Measurements from ENCODE around the gene MDFI.

DNA sequence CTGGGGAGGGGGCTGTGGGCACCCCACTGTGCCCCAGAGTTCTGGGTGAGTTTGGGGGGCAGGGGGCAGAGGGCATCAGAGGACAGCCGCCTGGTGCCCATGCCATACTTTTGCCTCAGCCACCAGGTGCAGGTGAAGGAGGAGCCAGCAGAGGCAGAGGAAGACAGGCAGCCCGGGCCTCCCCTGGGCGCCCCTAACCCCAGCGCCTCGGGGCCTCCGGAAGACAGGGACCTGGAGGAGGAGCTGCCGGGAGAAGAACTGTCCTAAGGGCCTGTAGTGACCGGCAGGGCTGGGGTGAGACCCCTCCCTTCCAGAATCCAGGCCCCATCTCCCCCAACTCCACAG lies 39.6 kb upstream of the MDFI start:
- TF ChIP-seq, protein P1, sequence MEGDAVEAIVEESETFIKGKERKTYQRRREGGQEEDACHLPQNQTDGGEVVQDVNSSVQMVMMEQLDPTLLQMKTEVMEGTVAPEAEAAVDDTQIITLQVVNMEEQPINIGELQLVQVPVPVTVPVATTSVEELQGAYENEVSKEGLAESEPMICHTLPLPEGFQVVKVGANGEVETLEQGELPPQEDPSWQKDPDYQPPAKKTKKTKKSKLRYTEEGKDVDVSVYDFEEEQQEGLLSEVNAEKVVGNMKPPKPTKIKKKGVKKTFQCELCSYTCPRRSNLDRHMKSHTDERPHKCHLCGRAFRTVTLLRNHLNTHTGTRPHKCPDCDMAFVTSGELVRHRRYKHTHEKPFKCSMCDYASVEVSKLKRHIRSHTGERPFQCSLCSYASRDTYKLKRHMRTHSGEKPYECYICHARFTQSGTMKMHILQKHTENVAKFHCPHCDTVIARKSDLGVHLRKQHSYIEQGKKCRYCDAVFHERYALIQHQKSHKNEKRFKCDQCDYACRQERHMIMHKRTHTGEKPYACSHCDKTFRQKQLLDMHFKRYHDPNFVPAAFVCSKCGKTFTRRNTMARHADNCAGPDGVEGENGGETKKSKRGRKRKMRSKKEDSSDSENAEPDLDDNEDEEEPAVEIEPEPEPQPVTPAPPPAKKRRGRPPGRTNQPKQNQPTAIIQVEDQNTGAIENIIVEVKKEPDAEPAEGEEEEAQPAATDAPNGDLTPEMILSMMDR (IDR thresholded peaks at IDR 0.05), result no peak
- TF ChIP-seq POLR2A (IDR thresholded peaks at IDR 0.05), result no peak

All from testis (tissue), 2 donors.